HuH-7 (cell line): Measurements from ENCODE around the gene ZBTB4.
A peak's percentile ranks its signal among the peaks of the same experiment; 100 is the strongest.
"Not testable (repeated sequence)": the region's sequence is repeated elsewhere in the genome, so short reads cannot be mapped to it uniquely, and the experiment has no call there.

ENCODE experiments used
- DNase-seq: peaks from one replicate; pipeline ENCODE4 v3.0.0; 2011; ENCODE audit warnings: low spot score

The ZBTB4 gene

DNA sequence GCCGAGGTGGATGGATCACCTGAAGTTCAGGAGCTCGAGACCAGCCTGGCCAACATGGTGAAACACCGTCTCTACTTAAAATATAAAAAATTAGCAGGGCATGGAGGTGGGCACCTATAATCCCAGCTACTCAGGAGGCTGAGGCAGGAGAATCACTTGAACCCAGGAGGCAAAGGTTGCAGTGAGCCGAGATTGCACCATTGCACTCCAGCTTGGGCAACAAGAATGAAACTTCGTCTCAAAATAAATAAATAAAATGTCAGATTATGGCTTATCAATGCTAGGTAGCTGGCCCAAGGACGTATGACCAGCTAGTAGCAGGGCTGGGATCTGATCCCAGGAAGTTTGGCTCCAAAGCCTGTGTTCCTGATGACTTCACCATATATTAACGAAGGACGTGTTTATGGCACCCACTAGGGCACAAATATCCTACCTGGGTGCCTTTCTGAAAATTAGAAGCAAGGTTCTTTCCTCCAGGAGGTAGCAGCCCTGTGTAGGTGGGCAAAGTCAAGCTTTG lies 8.9 kb downstream of the ZBTB4 start:
- not testable (repeated sequence) for DNase-seq

- DNase-seq: not testable (repeated sequence)
These were observed 9.6 kb downstream of the ZBTB4 start for GRCh38 chr17:7469843-7470242.

GRCh38 chr17:7468804-7469389 lies 10.5 kb downstream of the ZBTB4 start:
- DNase-seq: no peak

- no peak for DNase-seq
These were observed 11.1 kb downstream of the ZBTB4 start for GRCh38 chr17:7468290-7468689.

DNA sequence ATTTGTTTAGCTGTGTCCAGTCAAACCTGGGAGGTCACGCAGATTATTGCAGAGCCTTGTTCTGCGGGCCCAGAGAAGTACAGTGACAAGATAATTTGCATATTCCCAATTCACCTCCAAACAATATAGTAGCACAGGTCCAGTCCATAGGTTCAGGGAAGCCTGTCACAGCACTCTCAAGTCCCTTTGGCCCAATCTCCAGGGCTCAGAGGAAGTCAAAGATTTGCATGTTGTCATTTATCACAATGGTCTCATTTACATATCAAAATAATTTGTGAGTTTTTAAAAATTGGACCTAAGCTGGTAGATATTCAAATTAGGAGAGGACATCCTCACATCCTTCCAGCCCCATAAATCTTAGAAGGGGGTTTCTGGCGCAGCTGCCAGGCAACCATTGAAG lies 11.9 kb downstream of the ZBTB4 start:
- DNase-seq: no peak

DNA sequence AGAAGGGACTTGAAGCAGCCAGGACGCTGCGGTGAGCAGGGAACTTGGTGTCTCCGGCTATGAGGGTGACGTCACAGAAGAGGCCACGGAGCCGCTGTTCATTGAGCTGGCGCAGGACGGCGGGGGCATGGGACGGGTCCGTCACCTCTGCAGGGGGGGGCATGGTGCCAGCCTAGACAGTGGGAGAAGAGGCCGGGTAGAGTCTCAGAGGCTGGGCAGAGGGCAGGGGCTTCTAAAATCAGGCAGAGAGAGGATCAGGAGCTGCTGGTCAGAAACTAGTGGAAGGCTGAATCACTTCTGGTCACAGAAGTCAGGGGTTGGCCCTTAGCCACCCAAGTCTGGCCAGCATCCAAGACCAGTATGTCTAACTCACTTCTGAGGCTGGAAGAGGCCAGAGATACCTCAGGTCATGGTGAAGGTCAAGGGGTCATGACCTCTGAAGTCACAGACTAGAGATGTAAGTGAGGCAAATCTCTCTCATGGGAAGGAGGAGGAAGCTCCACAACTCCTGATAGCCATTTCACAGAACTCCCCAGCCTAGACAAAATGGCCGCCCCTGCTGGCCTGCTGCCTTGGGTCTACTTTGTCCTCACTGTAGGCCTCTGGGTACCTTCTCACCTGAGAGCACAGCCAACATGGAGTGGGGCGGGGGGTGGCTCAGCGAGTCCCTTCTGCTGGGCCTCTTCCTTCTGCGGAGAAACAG lies 12.6 kb downstream of the ZBTB4 start:
- DNase-seq: no peak

- DNase-seq: no peak
These were observed 13.2 kb downstream of the ZBTB4 start for GRCh38 chr17:7466318-7466638.

GRCh38 chr17:7465597-7466275 lies 13.7 kb downstream of the ZBTB4 start:
- no peak for DNase-seq

GRCh38 chr17:7464081-7464480 lies 15.3 kb downstream of the ZBTB4 start:
- DNase-seq: no peak

DNA sequence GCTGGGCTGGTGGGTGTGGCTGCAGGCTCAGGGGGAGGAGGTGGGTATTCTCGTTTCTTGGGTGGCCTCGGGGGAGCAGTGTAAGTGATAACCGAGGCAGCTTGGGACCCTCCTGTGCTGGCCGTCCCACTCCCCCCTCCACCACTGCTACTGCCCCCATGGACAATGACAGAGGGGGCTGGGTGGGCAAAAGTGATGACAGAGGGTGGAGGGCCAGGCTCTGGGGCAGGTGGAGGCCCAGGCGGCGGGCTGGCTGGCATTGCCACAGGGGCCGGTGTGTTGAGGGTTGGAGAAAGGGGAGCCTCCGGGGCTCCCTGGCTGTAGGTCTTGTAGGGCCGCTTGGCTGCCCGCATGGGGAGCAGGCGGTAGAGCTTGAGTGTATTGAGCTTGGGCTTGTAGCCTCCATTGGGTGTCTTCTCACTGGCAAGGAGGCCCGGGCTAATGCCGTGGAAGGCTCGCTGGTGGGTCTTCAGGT lies 16.0 kb downstream of the ZBTB4 start:
- no peak for DNase-seq

DNA sequence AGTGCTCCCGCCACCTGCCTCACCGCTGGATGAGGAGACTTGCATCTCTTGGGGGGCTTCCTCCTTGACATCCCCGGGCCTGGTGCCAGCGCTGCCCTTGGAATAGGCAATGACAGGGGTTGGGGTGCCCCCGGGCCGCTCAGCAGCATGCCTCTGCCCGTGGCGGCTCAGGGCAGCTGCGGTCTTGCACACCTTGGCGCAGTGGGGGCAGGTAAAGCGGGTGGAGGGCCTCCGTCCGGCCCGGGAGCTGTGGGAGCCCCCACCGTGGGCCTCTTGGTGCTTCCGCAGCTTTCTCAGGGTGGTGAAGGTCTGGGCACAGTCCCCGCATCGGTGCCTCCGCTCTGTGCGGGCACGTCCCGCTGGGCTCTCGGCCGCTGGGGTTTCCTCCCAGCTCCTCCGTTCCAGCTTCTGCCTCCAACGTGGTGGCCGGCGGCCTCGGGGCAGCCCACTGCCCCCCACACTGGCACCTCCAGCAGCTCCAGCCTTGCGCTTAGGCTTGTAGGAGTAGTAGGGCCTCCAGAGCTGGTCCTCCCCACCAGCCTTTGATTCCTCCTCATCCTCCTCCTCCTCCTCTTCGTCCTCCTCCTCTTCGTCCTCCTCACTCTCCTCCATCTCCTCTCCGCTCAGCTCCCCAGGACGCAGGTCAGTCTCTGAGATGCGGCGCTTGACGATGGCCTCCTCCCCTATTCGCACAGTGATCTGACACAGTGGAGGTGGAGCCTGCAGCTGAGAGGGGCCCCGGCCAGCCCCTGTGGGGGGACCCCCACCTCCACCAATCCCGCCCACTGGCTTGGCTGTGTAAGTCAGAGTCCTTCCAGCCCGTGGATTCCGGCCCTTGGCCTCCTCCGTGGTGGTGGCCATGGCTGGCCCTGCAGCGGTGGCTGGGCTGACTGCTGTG lies 16.7 kb downstream of the ZBTB4 start:
- DNase-seq: no peak

- no peak for DNase-seq
These were observed 18.4 kb downstream of the ZBTB4 start for GRCh38 chr17:7460850-7461660.

DNA sequence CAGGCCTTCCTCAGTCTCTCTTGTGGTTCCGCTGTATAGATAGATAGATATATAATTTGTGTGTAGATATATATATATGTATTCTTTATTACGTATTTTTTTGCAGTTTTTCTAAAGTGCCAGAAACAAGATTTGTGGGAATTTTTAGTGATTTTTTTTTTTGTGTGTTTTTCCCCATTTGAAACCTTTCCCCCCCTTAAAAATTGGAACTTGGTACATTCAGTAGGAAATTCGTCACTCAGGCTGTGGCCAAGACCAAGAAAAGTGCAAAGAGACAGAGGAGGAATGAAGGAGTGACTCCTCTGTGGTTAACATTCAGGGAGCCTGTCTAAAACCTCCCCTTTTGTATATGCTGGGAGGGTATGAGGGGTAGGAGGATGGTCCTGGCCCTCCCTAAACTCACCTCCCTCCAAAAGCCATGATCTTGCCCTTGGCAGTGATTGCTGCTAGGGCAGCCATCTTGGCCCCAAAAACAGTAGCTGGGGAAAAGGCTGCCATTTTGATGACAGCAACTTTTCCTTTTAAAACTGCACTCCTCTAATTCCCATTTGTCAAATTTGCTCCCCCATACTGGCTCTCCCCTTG lies 19.4 kb downstream of the ZBTB4 start:
- DNase-seq: no peak

GRCh38 chr17:7448461-7448860 lies 31.0 kb downstream of the ZBTB4 start:
- no peak for DNase-seq

GRCh38 chr17:7445619-7445968 lies 33.8 kb downstream of the ZBTB4 start:
- DNase-seq: peak; percentile 95

DNA sequence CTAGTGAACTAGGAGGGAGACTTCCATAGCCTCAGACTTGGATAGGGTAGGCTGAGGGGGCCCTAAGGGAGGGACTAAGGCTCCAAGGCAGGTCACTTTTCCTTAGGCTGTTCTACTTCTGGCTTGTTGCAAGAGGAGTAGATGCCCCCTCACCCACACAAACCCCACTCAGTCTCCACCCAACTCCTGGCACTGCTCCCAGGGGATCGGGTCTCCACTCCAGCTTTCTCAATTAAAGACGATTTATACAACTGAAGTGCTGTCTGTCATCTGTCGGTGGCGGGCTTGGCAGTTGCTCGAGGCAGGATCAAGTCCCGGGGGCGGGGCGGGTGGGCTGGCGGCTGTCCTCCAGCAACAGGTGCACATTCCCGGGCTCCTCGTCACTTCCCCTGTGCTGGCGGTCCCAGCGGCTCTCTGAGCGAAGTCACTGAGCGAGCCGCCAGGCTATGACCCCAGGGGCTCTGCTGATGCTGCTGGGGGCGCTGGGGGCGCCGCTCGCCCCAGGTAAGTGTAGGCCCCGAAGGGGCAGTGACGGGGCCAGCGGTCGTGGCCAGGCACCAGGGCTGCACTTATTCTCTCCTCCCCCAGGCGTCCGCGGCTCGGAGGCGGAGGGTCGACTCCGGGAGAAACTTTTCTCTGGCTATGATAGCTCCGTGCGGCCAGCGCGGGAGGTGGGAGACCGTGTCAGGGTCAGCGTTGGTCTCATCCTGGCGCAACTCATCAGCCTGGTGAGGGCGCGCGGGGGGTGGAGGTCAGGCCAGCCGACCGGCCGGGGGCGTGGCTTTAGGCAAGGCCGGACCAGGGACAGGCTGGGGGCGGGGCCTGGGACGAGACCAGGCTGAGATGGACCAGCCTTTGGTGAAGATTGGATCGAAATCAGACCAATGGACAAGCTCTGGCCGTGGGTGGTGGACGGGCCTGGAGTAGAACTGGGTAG lies 34.5 kb downstream of the ZBTB4 start, which contains the start of gene CHRNB1:
Gene CHRNB1, plus strand, starts transcription at position 380 of the 937 bp plus-strand sequence. Its CDS starts 67 bp downstream, at position 447.
- peak; percentile 85 for DNase-seq

DNA sequence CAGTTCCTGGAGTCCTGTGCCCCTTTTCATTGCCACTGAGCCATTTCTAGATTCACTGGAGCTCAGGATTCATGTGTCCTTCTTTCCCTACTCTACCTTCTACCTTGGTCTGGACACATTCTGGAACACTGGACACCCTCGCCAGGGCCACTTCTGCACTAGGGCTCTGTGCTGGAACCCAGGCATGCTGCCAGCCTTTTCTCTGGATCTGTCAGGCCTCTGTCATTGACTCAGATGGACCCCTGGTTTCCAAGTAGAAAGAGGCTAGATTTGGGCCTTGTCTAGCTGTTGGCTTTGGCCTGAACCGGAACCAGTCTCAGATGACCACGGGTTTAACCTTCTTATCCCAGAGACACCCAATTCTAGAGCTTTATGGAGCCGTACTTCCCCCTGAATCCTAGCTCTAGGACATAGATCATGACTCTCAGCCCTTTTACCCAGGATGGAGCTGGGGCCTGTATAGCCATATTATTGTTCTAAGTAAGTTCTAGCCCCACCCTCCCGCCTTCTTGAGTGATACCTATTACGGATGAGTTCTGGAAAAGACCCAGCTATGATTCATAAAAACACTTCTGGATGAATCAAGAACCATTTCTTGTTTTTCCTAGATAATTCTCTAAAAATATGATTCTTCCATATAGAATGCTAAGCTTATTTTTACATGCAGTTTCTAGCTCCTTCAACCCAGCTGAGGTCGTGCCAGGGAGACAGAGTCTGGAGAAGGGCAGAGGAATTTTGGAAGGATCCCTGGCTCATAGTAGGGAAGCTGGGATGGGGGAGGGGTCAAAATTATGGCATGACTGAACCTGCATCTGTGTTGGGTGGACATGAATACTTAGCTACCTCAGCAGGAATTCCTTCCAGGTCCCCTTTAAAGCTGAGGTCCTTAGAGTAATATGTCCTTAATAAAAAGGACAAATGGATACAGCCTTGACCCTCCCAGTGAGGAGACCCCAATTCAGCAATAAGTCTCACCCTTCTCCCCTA lies 35.6 kb downstream of the ZBTB4 start:
- DNase-seq: no peak

GRCh38 chr17:7442142-7442541 lies 37.3 kb downstream of the ZBTB4 start:
- DNase-seq: no peak
